NCI-H774 (cell line): ENCODE measurements around the gene AP3D1.
A peak's percentile ranks its signal among the peaks of the same experiment; 100 is the strongest.

ENCODE experiments used
- DNase-seq: peaks from one replicate; lab custom pipeline; 2025; lab: John Stamatoyannopoulos, UW

The AP3D1 gene

GRCh38 chr19:2061495-2062388 is 89.6 kb downstream of the AP3D1 start:
- DNase-seq = peak; percentile 98

DNA sequence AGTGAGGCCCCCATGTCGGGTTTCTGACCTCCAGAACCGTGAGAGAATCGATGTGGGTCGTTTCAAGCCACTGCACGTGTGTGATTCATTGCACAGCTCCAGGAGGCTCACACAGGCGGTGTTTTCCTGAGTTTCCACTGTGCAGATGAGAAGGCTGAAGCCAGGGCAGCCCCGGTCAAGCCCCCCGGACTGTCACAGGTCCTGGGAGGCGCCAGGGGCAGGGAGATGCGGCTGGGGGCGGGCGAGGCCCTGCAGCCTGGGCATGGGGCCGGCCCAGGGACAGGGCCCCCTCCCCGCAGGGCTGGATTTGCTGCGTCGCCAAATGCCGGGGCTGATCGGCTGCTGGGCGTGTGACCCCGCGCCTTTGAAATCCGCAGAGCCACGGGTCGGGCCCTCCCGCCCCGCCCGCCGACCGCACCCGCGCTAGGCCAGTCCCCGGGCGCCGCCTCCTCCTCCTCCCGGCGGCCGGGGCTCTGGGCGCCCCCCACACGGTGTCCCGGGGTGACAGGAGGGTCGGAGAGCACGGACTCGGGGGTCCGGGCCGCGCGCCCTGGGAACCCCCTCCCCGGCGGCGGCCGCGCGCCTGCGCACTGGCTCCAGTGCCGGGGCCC is 90.4 kb downstream of the AP3D1 start:
- DNase-seq = no peak

DNA sequence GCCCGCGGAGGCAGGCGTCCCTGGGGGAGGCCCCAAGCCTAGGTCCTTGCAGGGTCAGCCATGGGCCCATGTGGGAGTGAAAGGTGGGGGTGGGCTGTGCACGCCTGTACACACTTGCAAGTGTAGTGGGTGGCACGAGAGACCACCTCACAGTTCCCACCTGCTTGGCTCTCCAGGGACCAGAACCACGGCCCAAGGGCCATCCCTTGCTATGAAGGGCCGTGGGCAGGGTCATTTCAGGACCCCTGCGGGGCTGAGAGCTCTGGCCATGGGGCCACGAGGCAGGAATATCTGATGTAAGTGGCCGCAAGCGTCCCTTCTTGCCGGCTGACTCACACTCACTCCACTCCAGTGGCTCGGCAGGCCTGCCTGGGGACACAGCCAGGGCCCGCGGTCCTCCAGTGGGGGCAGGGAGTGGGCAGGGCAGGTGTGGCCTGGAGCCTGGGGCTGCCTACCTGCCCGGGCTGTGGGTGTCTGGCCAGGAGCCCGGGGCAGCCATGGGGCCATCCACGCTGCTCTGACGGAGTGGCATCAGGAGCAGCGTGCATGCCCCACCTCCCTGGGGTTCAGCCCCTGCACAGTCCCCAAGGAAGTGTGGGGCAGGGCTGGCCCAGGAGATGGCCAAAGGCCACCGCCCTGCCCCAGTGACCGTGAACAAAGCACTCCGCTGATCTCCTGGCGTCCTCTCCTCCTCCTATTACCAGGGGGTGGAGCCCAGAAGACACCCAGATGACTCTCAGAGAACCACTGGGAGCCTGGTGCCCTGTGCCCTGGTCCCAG is 91.8 kb downstream of the AP3D1 start:
- peak; percentile 23 for DNase-seq

- DNase-seq = no peak
Measured at GRCh38 chr19:2058570-2059421, 92.6 kb downstream of the AP3D1 start.

DNA sequence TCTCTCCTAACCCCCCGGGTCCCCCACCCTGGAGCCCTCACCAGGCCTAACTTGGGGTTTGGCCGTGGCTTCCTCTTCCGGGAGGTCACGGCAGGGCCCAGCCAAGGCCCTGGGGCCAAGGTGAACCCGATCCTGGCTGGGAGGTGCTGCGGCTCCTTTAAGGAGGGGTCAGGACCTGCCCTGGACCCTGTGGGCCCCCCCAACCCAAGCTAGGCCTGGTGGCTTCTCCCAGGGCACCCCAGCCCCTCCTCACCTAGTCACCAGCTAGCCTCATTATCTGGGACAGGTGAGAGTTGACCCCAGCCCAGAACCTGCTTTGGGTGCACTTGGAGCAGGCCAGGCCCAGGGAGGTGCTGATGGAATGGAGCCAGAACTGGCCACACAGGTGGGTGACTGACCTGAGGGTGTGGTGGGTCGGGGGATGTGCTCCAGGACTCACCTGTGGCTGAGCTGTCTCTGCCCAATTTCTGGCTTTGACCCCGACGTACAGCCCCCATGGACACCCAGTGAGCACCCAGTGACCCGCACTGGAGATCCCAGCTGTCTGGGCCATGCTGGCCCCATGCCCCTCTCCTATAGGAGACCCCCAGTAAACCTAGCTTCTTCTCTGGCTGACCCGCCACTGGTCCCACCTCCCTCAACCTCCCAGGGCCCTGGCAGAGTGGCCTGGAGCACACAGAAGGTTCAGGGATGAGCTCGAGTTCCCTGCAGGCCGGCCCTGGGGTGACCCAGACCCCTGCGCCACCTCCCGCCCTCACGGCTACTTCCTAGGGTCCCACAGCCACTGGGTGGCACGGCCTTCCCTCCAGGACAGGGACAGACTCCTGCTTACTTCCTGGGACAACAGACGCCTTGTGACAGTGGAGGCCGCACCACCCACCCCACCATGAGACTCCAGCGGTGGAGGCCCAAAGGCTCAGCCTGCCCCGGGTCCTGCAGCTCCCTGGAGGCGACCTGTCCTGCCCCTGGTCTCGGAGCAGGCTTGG is 93.6 kb downstream of the AP3D1 start:
- DNase-seq = no peak

DNA sequence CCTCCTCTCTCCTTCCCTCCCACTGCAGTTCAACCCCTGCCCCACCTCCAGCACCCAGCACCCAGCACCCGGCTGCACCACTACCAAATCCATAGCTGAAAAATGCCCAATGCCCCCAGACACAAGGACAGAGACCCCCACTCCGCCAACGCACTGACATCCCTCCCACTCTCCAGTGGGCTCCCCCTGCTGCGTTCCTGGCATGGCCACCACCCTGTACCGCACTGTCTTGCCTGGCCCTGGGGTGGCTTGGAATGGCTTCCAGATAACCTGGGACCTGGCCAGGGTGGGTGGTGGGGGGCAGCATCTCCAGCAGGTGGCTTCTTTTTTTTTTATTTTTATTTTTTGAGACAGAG is 94.6 kb downstream of the AP3D1 start:
- no peak for DNase-seq

GRCh38 chr19:2055931-2056836 is 95.2 kb downstream of the AP3D1 start:
- DNase-seq = no peak

DNA sequence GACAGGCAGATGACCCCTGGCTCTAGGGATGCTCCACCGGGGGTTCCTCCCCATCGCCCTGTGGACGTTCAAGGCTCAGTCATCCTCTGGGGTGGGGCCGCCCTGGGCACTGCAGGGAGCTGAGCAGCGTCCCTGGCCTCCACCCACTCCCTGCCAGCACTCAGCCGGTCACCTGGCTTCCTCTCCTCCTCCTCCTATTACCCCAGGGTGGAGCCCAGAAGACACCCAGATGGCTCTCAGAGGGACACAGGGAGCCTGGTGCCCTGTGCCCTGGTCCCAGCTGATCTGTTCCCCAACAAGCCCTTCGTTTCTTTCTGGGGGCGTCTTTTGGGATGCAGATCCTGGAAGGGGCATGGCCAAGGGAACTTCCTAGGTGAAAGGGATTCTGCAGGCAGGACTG is 96.6 kb downstream of the AP3D1 start:
- DNase-seq = no peak

DNA sequence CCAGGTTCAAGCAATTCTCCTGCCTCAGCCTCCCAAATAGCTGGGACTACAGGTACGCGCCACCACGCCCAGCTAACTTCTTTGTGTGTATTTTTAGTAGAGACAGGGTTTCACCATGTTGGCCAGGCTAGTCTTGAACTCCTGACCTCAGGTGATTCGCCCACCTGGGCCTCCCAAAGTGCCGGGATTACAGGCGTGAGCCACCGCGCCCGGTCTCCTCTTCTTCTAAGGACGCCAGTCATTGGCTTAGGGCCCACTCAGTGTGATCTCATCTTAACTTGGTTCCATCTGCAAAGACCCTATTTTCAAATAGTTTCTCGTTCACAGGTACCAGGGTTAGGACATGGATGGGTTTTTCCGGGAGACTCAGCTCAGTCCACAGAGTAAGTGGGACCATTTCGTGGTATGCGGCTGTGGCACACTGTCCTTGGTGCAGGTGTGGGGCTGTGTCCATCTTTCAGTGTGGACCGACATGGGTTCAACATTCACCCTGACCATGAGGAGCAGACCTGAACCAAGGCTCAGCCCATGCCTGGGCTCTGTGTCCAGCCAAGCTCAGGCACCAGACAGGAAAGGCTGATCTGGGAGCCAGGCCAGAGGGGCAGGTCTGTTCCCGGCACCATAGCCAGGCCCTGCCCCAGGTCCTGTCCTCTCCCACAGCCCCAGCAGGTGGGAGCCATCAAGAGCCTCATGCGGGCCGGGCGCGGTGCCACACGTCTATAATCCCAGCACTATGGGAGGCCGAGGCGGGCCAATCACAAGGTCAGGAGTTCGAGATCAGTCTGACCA is 97.6 kb downstream of the AP3D1 start:
- DNase-seq = no peak

DNA sequence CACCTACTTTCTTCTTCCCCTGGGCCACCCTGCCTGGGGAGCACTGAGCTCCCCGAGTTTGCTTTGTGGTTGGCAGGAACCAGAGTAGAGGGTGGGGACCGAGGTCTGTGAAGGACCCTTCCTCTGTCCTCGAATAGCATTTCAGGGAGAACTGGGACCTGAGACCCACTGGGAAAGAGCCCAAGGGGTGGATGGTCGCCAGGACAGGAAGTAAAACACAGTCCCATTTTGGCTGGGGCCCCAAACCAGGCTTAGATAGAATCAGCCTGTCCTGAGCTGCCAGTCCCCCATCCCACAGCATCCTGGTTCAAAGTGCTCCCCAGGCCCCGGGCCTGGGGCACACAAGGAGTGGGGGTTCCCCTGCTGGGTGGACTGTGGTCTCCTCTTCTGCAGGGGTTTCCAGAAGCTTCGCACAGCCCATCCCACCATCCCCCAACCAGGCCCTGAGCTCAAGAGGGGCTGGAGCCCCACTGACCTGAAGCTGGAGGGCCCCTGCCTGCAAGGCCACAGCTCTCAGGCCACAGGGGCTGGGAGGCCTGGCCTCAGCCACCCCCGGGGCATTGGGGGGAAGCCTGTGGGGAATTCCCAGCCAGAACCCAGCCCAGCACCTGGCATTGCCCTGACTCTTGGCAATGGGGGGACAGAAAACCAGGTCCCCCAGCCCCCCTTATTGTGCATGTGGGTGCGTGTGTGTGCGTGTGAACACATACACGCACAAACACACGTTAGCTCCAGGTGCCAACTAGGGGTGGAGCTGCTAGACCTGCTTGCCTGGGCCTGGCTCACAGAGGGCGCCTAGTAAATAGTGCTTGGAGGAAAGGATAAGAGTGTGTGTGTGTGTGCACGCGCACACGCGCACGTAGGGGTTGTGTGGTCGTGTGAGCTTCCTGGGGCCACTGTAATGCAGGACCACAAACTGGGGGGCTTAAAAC is 99.3 kb downstream of the AP3D1 start:
- no peak for DNase-seq

- DNase-seq = peak; percentile 85
Measured at GRCh38 chr19:2050991-2051772, 100.2 kb downstream of the AP3D1 start, which contains the start of gene MKNK2. MKNK2 (minus strand) TSS chr19:2051244; CDS start chr19:2050851, 393 bp downstream.
